Left ventricle myocardium inferior (tissue), 1 donor: Measurements from ENCODE around the gene C10orf67. TPM values are rescaled to one million over a fixed set of nuclear protein-coding genes. Genes with fewer than 3 reads are reported as not detected.

Experiments used
- DNase-seq: peaks from one replicate; pipeline ENCODE4 v3.0.0-alpha.2; 2020
- H3K27ac ChIP-seq: fragments of 200-600 bp; replicated peaks from 2 replicates; pipeline ENCODE4 v1.8.0; 2021
- H3K27me3 ChIP-seq: fragments of 200-600 bp; 2 replicates; pipeline ENCODE4 v1.8.0; 2021; ENCODE audit warnings: low read depth
- H3K36me3 ChIP-seq: fragments of 200-600 bp; 2 replicates; pipeline ENCODE4 v1.8.0; 2021
- H3K4me1 ChIP-seq: fragments of 200-600 bp; 2 replicates; pipeline ENCODE4 v1.8.0; 2021
- H3K4me3 ChIP-seq: fragments of 200-600 bp; 2 replicates; pipeline ENCODE4 v1.8.0; 2021; ENCODE audit warnings: mild to moderate bottlenecking, moderate library complexity
- H3K9me3 ChIP-seq: fragments of 200-600 bp; replicated peaks from 2 replicates; pipeline ENCODE4 v1.8.0; 2021
- CTCF ChIP-seq: fragments of 200-600 bp; IDR thresholded peaks from 2 replicates; pipeline ENCODE4 v1.8.0; 2021; ENCODE audit warnings: antibody characterized with exemption, mild to moderate bottlenecking, borderline replicate concordance
- intact Hi-C: fragments of 100-400 bp; cut with micrococcal nuclease; formaldehyde crosslinking; loops from one replicate; pipeline ENCODE4 v1.11.0; 2022
- total RNA-seq: library from RNA; stranded (reverse); fragmentation: NEBNext Ultra II Directional; extraction: Animal tissue kit (Norgen Biotek cat#: 25700); gene quantifications from one replicate; pipeline ENCODE4 v1.2.1, GENCODE V29; 2021
- donor health status: DM: no; HTN: yes; CAD: no; lungs with severe emphysema.

Gene C10orf67
- total RNA-seq, 1 donor from 2014 or later, result 0.36 TPM

- Histone ChIP-seq H3K27ac (no peak overlapping the region), H3K27me3 (no peaks in the 10 kb centered on the region), H3K36me3 (no peaks in the 10 kb centered on the region), H3K9me3 (no peaks in the 10 kb centered on the region), H3K4me3 (no peak overlapping the region), H3K4me1 (peaks cover 21% of the 10 kb centered on the region)
- intact Hi-C loops, result no loop called here
- no peak for DNase-seq
- TF ChIP-seq CTCF, result no peak
These were observed 6.3 kb downstream of the C10orf67 start for GRCh38 chr10:23338155-23338828.

GRCh38 chr10:23337616-23338015 lies 7.0 kb downstream of the C10orf67 start:
- Histone ChIP-seq H3K27ac (no peak overlapping the region), H3K4me3 (no peak overlapping the region), H3K27me3 (no peaks in the 10 kb centered on the region), H3K36me3 (no peaks in the 10 kb centered on the region), H3K9me3 (no peaks in the 10 kb centered on the region), H3K4me1 (peaks cover 15% of the 10 kb centered on the region)
- no peak for TF ChIP-seq CTCF
- intact Hi-C loops, result no loop called here
- no peak for DNase-seq

GRCh38 chr10:23331567-23332301 lies 12.9 kb downstream of the C10orf67 start:
- no peaks in the 10 kb centered on the region for H3K4me1 ChIP-seq
- no peak overlapping the region for H3K27ac ChIP-seq
- H3K27me3 ChIP-seq, result peaks cover 4% of the 10 kb centered on the region
- H3K36me3 ChIP-seq, result no peaks in the 10 kb centered on the region
- no peak for DNase-seq
- H3K9me3 ChIP-seq, result no peaks in the 10 kb centered on the region
- intact Hi-C loops, result no loop called here
- H3K4me3 ChIP-seq, result no peak overlapping the region
- TF ChIP-seq CTCF, result no peak

GRCh38 chr10:23330948-23331347 lies 13.6 kb downstream of the C10orf67 start:
- no peak overlapping the region for H3K27ac ChIP-seq
- H3K9me3 ChIP-seq, result no peaks in the 10 kb centered on the region
- no peaks in the 10 kb centered on the region for H3K36me3 ChIP-seq
- no peaks in the 10 kb centered on the region for H3K4me1 ChIP-seq
- no peak for DNase-seq
- intact Hi-C loops, result no loop called here
- no peak overlapping the region for H3K4me3 ChIP-seq
- peaks cover 4% of the 10 kb centered on the region for H3K27me3 ChIP-seq
- TF ChIP-seq CTCF, result no peak

- Histone ChIP-seq H3K36me3 (no peaks in the 10 kb centered on the region), H3K27me3 (peaks cover 4% of the 10 kb centered on the region), H3K4me1 (no peaks in the 10 kb centered on the region), H3K9me3 (no peaks in the 10 kb centered on the region), H3K27ac (no peak overlapping the region), H3K4me3 (no peak overlapping the region)
- TF ChIP-seq CTCF, result no peak
- intact Hi-C loops, result no loop called here
- no peak for DNase-seq
These were observed 17.9 kb downstream of the C10orf67 start for GRCh38 chr10:23326544-23327307.
